Lung (tissue), 12 donors: ENCODE results near the gene ZNF576. TPM values are rescaled to one million over a fixed set of nuclear protein-coding genes. Genes with fewer than 3 reads are reported as not detected.
A peak's percentile ranks its signal among the peaks of the same experiment; 100 is the strongest.

Experiments used
- ATAC-seq: fragments of 200-7000 bp; cut with Tn5 transposase; one replicate; pipeline ENCODE4 v1.9.1; 2020; ENCODE audit warnings: moderate number of reproducible peaks; ENCODE audit not compliant: insufficient read depth, low FRiP score
- DNase-seq, 3 donors: peaks; one replicate each; pipeline ENCODE4 v3.0.0-alpha.2; 2013 to 2017
- H3K27ac ChIP-seq, 2 donors: one replicate each; pipeline ENCODE4 v1.5.1; 2013; ENCODE audit warnings: mild to moderate bottlenecking in 2 of 2, moderate library complexity in 2 of 2, control low read depth in 1 of 2, inconsistent platforms in 1 of 2, low read depth in 1 of 2, low read length in 1 of 2
- H3K27me3 ChIP-seq, 3 donors: one replicate each; pipeline ENCODE4 v1.5.1; 2013; ENCODE audit warnings: low read length in 2 of 3; ENCODE audit not compliant: control insufficient read depth in 3 of 3, insufficient read depth in 3 of 3
- H3K36me3 ChIP-seq, 4 donors: one replicate each; pipeline ENCODE4 v1.5.1; 2013; ENCODE audit warnings: low read length in 4 of 4, mild to moderate bottlenecking in 1 of 4, moderate library complexity in 1 of 4; ENCODE audit not compliant: control insufficient read depth in 4 of 4, insufficient read depth in 4 of 4
- H3K4me1 ChIP-seq, 5 donors: one replicate each; pipeline ENCODE4 v1.5.1; 2013; ENCODE audit warnings: low read length in 5 of 5, mild to moderate bottlenecking in 2 of 5, moderate library complexity in 1 of 5; ENCODE audit not compliant: control insufficient read depth in 5 of 5, insufficient read depth in 5 of 5
- H3K4me3 ChIP-seq: one replicate; pipeline ENCODE4 v1.5.1; 2013; ENCODE audit warnings: mild to moderate bottlenecking, control low read depth, moderate library complexity
- H3K9ac ChIP-seq, 2 donors: one replicate each; pipeline ENCODE4 v1.5.1; 2013; ENCODE audit warnings: low read length in 2 of 2, control low read depth in 1 of 2; ENCODE audit not compliant: insufficient read depth in 1 of 2
- H3K9me3 ChIP-seq, 4 donors: one replicate each; pipeline ENCODE4 v1.5.1; 2013; ENCODE audit warnings: low read length in 3 of 4, mild to moderate bottlenecking in 1 of 4, moderate library complexity in 1 of 4; ENCODE audit not compliant: control insufficient read depth in 4 of 4, insufficient read depth in 3 of 4
- WGBS, 2 donors: extraction: QIAGEN DNeasy Blood & Tissue Kit; methylation state at CpG; one replicate each; pipeline ENCODE4 v1.1.7; 2013; 5-methylcytosine and 5-hydroxymethylcytosine counted together
- polyA plus RNA-seq, 2 donors: library from polyadenylated mRNA; stranded (reverse); fragments of 200-250 nt; gene quantifications; one replicate each; pipeline ENCODE4 v1.2.1, GENCODE V29; 2013
- total RNA-seq, 2 donors: library from RNA; depleted of rRNA in 1 of 2; stranded (reverse); fragments of >200 nt in 1 of 2; gene quantifications; one replicate each; pipeline ENCODE4 v1.2.1, GENCODE V29; 2014 to 2021
- TF ChIP-seq, protein P1 (sequence below): IDR thresholded peaks from 2 replicates; pipeline ENCODE4 v1.5.1; 2012; ENCODE audit warnings: mild to moderate bottlenecking; ENCODE audit errors: control extremely low read depth, extremely low read depth
- donor health status: control.
- donor health status: control.
- donor health status: Bipolar disorder and iron deficiency.
- donor health status: healthy.
- donor health status: DM: yes; HTN: yes; CAD: no.

The ZNF576 gene
- total and polyA plus RNA-seq, 4 donors = 5.8 to 17.2 (median 12.3) TPM

DNA sequence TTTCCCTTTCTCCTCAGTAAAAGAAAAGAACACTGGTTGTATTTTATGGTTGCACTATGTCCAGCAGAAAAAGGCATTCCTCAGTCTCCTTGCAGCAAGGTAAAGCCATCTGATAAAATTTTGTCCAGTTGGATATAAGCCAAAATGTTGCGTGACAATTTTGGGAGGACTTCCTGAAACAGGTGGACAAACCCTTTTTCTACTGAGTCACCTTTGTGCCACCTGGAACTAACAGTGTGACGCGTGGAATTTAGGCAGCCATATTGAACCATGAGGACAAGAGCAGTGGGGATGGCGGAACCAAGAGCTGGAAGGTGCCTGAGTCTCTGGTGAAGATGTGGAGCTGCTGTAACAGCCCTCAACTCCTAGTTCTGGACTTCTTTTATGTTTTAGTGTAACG, 35.1 kb downstream of the ZNF576 start:
- Histone ChIP-seq H3K9ac (no peak overlapping the region), H3K27ac (no peak overlapping the region), H3K9me3 (no peaks in the 10 kb centered on the region), H3K27me3 (peaks cover 0 to 2% (median 0%) of the 10 kb centered on the region in 3 donors), H3K4me1 (peaks cover 0 to 11% (median 2%) of the 10 kb centered on the region in 5 donors), H3K36me3 (no peaks in the 10 kb centered on the region), H3K4me3 (no peak overlapping the region)
- ATAC-seq = no peak
- DNase-seq = no peak
- TF ChIP-seq, protein P1, sequence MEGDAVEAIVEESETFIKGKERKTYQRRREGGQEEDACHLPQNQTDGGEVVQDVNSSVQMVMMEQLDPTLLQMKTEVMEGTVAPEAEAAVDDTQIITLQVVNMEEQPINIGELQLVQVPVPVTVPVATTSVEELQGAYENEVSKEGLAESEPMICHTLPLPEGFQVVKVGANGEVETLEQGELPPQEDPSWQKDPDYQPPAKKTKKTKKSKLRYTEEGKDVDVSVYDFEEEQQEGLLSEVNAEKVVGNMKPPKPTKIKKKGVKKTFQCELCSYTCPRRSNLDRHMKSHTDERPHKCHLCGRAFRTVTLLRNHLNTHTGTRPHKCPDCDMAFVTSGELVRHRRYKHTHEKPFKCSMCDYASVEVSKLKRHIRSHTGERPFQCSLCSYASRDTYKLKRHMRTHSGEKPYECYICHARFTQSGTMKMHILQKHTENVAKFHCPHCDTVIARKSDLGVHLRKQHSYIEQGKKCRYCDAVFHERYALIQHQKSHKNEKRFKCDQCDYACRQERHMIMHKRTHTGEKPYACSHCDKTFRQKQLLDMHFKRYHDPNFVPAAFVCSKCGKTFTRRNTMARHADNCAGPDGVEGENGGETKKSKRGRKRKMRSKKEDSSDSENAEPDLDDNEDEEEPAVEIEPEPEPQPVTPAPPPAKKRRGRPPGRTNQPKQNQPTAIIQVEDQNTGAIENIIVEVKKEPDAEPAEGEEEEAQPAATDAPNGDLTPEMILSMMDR = no peak
- WGBS, 2 donors = 86 to 91% methylated on average over 5 of the region's 5 CpGs

DNA sequence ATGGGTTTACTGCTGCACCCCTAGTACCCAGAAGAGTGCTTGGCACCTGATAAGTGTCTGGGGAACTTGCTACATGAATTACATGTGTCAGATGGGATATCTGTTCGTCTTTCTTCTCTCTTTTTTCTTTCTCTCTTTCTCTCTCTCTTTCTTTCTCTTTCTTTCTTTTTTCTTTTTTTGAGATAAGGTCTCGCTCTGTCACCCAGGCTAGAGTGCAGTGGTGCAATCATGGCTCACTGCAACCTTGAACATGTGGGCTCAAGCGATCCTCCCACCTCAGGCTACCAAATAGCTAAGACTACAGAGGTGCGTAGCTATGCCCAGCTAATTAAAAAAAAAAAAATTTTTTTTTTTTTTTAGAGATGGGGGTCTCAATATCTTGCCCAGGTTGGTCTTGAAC, 37.1 kb downstream of the ZNF576 start:
- Histone ChIP-seq H3K36me3 (no peaks in the 10 kb centered on the region), H3K27me3 (peaks cover 0 to 9% (median 8%) of the 10 kb centered on the region in 3 donors), H3K9me3 (no peaks in the 10 kb centered on the region), H3K9ac (no peak overlapping the region), H3K4me3 (no peak overlapping the region), H3K27ac (no peak overlapping the region), H3K4me1 (peaks cover 0 to 11% (median 0%) of the 10 kb centered on the region in 5 donors)
- ATAC-seq = no peak
- DNase-seq = no peak
- TF ChIP-seq, protein P1 = no peak
- WGBS, 2 donors = 88 to 91% methylated on average over 4 of the region's 4 CpGs

DNA sequence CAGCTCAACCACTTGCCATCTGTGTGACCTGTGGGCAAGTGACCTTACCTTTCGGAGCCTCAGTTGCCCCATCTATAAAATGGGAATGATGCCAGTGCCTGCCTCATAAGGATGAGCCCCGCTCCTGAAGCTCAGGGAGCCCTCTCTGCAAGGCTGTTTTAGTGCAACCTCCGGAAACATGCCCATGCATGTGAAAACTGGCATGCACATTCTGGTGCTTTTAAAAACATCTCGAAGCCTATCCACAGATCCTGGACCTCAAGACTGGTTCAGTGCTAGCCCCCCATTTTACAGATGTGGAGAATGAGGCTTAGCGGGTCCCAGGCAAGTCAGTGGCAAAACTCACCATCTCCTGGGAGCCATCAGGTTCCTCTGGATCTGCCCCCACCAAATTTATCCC, 37.7 kb downstream of the ZNF576 start:
- Histone ChIP-seq H3K27me3 (peaks cover 0 to 15% (median 13%) of the 10 kb centered on the region in 3 donors), H3K36me3 (no peaks in the 10 kb centered on the region), H3K9me3 (no peaks in the 10 kb centered on the region), H3K9ac (peak overlapping the region in 1 of 2 donors; percentile 55), H3K4me3 (no peak overlapping the region), H3K4me1 (peaks cover 0 to 11% (median under 1%) of the 10 kb centered on the region in 5 donors), H3K27ac (no peak overlapping the region)
- TF ChIP-seq, protein P1 = no peak
- WGBS, 2 donors = 89% methylated on average over 5 of the region's 5 CpGs
- DNase-seq (no peak), ATAC-seq (no peak)

DNA sequence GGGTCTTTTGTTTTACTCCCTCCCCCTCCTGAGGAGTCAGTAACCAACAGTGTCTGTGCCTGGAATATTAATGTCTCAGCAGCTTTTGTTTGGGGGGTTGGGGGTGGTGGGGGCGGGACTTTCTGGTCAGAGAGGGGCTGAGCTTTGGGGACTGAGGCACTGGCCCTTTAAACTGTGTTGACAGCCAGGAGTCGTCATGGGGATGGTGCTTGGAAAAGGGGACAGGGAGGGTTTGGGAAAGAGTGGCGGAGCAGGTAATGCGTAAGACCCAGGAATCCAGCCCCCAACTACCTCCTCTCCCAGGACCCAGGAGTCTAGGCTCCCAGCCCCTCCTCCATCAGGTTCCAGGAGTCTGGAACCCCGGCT, 38.1 kb downstream of the ZNF576 start:
- H3K27ac ChIP-seq = no peak overlapping the region
- peak overlapping the region in 1 of 2 donors; percentile 55 for H3K9ac ChIP-seq
- no peak overlapping the region for H3K4me3 ChIP-seq
- H3K4me1 ChIP-seq = peaks cover 0 to 11% (median 2%) of the 10 kb centered on the region in 5 donors
- no peaks in the 10 kb centered on the region for H3K9me3 ChIP-seq
- H3K36me3 ChIP-seq = no peaks in the 10 kb centered on the region
- TF ChIP-seq, protein P1 = no peak
- ATAC-seq (no peak), DNase-seq (peak; percentile 41 to 52 (median 46))
- H3K27me3 ChIP-seq = peaks cover 0 to 17% (median 13%) of the 10 kb centered on the region in 3 donors
- 53 to 61% methylated on average over 5 of the region's 5 CpGs for WGBS, 2 donors
